Right lobe of liver (tissue), 4 donors: ENCODE results near the gene NOC2L.

Source experiments
- CTCF ChIP-seq, 4 donors: fragments of 200-600 bp in 3 of 4; fragments of 450-650 bp in 1 of 4; IDR thresholded peaks; one replicate each; pipeline versions ENCODE4 v1.5.1 to v1.8.0; 2016 to 2022; ENCODE audit warnings: antibody characterized with exemption in 4 of 4, mild to moderate bottlenecking in 2 of 4
- POLR2A ChIP-seq: fragments of 450-650 bp; IDR thresholded peaks from one replicate; pipeline ENCODE4 v1.6.1; 2017; ENCODE audit warnings: antibody characterized with exemption, mild to moderate bottlenecking
- donor health status: DM: no; HTN: no; CAD: no.
- donor health status: DM: no; HTN: no; CAD: no.
- donor health status: DM: no; HTN: yes; CAD: no.

- TF ChIP-seq POLR2A (no peak), CTCF (IDR thresholded peaks at IDR 0.05) (no peak)
These were observed 49.2 kb downstream of the NOC2L start for GRCh38 chr1:909861-910310.
